ENCODE measurements around the gene TECPR1.

GRCh38 chr7:98199131-98199530 lies 52.9 kb downstream of the TECPR1 start:
- TF ChIP-seq CTCF (IDR thresholded peaks at IDR 0.05; ENCODE audit: control extremely low read depth in 1 of 3, insufficient read depth in 1 of 3, low read depth in 1 of 3, low read length in 3 of 3) (no peak), ATF3 (IDR thresholded peaks at IDR 0.05; ENCODE audit: insufficient read depth, low read depth, low read length) (no peak), GABPA (IDR thresholded peaks at IDR 0.05; ENCODE audit: borderline replicate concordance, insufficient read depth, low read length) (no peak), TAF1 (IDR thresholded peaks at IDR 0.05; ENCODE audit: low read depth, low read length) (no peak), EGR1 (IDR thresholded peaks at IDR 0.05; ENCODE audit: borderline replicate concordance, low read depth, low read length) (no peak), SP2 (IDR thresholded peaks at IDR 0.05; ENCODE audit: low read length) (no peak), EZH2 (IDR thresholded peaks at IDR 0.05; ENCODE audit: low read depth, low read length, severe bottlenecking) (no peak), MAX (IDR thresholded peaks at IDR 0.05) (no peak), KDM1A (IDR thresholded peaks at IDR 0.05; ENCODE audit: borderline replicate concordance, low read length) (no peak), POLR2AphosphoS5 (IDR thresholded peaks at IDR 0.05; ENCODE audit: low read depth, low read length) (no peak), JUN (IDR thresholded peaks at IDR 0.05; ENCODE audit: low read depth, low read length) (no peak), HDAC2 (IDR thresholded peaks at IDR 0.05; ENCODE audit: borderline replicate concordance in 1 of 2, low read depth in 2 of 2, low read length in 2 of 2) (no peak)
